Smooth muscle cell of the brain vasculature (primary cell): ENCODE results near the gene TBCD.

ENCODE experiments used
- DNase-seq: peaks from one replicate; pipeline ENCODE4 v3.0.0-alpha.2; 2012; ENCODE audit warnings: low read depth, low spot score

TBCD gene

GRCh38 chr17:82751571-82752370 is at the start of gene TBCD:
TSS of gene TBCD (plus strand) at chr17:82752065. CDS start at chr17:82752194, 129 bp downstream.
- peak; percentile 69 for DNase-seq

GRCh38 chr17:82702231-82702927 is 49.5 kb upstream of the TBCD start:
- no peak for DNase-seq

GRCh38 chr17:82703036-82703745 is 48.7 kb upstream of the TBCD start:
- DNase-seq = no peak

- DNase-seq = no peak
Measured at GRCh38 chr17:82703935-82704865, 47.7 kb upstream of the TBCD start.

- no peak for DNase-seq
Measured at GRCh38 chr17:82704886-82705285, 47.0 kb upstream of the TBCD start.

- DNase-seq = no peak
Measured at GRCh38 chr17:82705756-82706155, 46.1 kb upstream of the TBCD start.

GRCh38 chr17:82709024-82709675 is 42.7 kb upstream of the TBCD start:
- DNase-seq = no peak

GRCh38 chr17:82709676-82710498 is 42.0 kb upstream of the TBCD start:
- no peak for DNase-seq

GRCh38 chr17:82710499-82711232 is 41.2 kb upstream of the TBCD start:
- DNase-seq = no peak

GRCh38 chr17:82713071-82713723 is 38.7 kb upstream of the TBCD start:
- no peak for DNase-seq

GRCh38 chr17:82716203-82717010 is 35.5 kb upstream of the TBCD start, which contains the start of gene FN3KRP:
TSS of gene FN3KRP (plus strand) at chr17:82716706. CDS start at chr17:82716756, 50 bp downstream.
- peak; percentile 86 for DNase-seq

- DNase-seq = no peak
Measured at GRCh38 chr17:82718986-82719685, 32.7 kb upstream of the TBCD start.

- DNase-seq = no peak
Measured at GRCh38 chr17:82720204-82720603, 31.7 kb upstream of the TBCD start.

- DNase-seq = no peak
Measured at GRCh38 chr17:82722341-82723013, 29.4 kb upstream of the TBCD start.

- no peak for DNase-seq
Measured at GRCh38 chr17:82723169-82723807, 28.6 kb upstream of the TBCD start.

- DNase-seq = no peak
Measured at GRCh38 chr17:82726427-82726826, 25.4 kb upstream of the TBCD start.
